Measurements from ENCODE around the gene RPL37.
"Not testable (repeated sequence)": the region's sequence is repeated elsewhere in the genome, so short reads cannot be mapped to it uniquely, and the experiment has no call there.

GRCh38 chr5:40794877-40795276 is 40.1 kb downstream of the RPL37 start:
- TF ChIP-seq CTCF (IDR thresholded peaks at IDR 0.05; ENCODE audit: low read depth, low read length, missing input control); SP1 (IDR thresholded peaks at IDR 0.05); TAF1 (conservative IDR thresholded peaks at IDR 0.05); JUND (IDR thresholded peaks at IDR 0.05): not testable (repeated sequence)

Measured in liver (tissue), 3 donors.